Measurements from ENCODE around the gene AJM1. TPM values are rescaled to one million over a fixed set of nuclear protein-coding genes. Genes with fewer than 3 reads are reported as not detected.

The AJM1 gene
- total and polyA plus RNA-seq, 4 experiments from 2014 or later: 0.05 to 2.8 (median 2.4) TPM; not detected in 1

DNA sequence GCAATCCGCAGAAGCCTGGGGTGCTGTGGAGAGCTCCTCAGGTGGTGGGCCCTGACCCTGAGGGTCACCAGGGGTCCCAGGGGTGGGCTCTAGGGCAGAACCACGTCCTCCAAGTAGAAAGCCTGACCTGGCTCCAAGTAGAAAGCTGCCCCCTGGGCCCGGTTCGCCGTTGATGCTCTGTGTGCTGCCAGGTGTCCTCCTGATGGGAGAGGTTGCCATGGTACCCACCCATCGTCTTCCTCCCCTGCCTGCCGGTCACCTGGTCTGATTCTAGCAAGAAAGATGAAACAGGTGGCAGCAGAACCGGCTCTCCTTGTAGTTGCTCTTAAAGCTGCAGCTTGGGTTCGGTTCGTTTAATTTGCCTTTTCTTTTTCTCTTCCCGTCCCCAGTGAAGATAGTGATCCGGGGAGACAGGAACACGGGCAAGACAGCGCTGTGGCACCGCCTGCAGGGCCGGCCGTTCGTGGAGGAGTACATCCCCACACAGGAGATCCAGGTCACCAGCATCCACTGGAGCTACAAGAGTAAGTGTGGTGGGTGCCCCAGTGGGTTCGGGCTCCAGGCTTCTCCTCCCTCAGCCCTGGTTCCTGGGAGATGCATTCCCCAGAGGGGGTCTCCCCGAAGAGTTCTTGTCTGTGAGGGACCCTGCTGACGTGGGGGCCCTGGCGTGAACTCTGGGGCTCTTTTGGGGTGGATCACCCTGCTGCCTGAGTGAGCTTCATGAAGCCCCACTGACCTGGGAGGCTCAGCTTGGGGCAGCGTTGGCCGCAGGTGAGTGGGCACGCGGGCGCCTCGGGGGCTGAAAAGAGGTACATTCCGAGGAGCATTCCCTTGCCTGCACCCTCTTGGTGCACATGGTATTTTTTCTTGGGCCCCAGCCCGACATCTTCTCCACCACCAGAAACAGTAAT lies 18.9 kb upstream of the AJM1 start:
- Histone ChIP-seq H3K4me1 (ENCODE audit: insufficient read depth, low read length) (no peaks in the 10 kb centered on the region), H3K27ac (ENCODE audit: low read depth, low read length) (no peak overlapping the region), H3K36me3 (ENCODE audit: insufficient read depth, low read length) (no peaks in the 10 kb centered on the region), H3K9me3 (ENCODE audit: control insufficient read depth in 1 of 2, low read length in 2 of 2) (no peaks in the 10 kb centered on the region), H3K4me3 (ENCODE audit: low read length in 2 of 2) (no peak overlapping the region), H3K27me3 (ENCODE audit: insufficient read depth, low read length) (no peaks in the 10 kb centered on the region)
- peaks cover 0 to 12% (median 4%) of the 10 kb centered on the region in 4 donors for H3K4me1 Mint-ChIP-seq
- CTCF ChIA-PET (ENCODE audit: partially characterized antibody): interaction anchor here (0.6 to 1.3 kb wide), 2 partner anchors 89 to 212 kb away, joined by 3 read pairs; no protein-coding TSS in a partner anchor
- no peaks in the 10 kb centered on the region for H3K9me3 Mint-ChIP-seq
- peaks cover 3 to 9% of the 10 kb centered on the region in 2 donors for H3K36me3 Mint-ChIP-seq
- peak in 1 of 5 donors; percentile 21 for DNase-seq
- POLR2A ChIA-PET (ENCODE audit: partially characterized antibody): interaction anchor here (1.0 to 1.3 kb wide), 3 partner anchors 11 to 16 kb away, joined by 3 to 4 read pairs (median 3); partner anchors contain the start of gene RABL6
- intact Hi-C loops (cut with micrococcal nuclease): no loop called here
- H3K27me3 Mint-ChIP-seq: no peaks in the 10 kb centered on the region
- H3K27ac Mint-ChIP-seq: no peak overlapping the region
- no peak overlapping the region for H3K4me3 Mint-ChIP-seq

DNA sequence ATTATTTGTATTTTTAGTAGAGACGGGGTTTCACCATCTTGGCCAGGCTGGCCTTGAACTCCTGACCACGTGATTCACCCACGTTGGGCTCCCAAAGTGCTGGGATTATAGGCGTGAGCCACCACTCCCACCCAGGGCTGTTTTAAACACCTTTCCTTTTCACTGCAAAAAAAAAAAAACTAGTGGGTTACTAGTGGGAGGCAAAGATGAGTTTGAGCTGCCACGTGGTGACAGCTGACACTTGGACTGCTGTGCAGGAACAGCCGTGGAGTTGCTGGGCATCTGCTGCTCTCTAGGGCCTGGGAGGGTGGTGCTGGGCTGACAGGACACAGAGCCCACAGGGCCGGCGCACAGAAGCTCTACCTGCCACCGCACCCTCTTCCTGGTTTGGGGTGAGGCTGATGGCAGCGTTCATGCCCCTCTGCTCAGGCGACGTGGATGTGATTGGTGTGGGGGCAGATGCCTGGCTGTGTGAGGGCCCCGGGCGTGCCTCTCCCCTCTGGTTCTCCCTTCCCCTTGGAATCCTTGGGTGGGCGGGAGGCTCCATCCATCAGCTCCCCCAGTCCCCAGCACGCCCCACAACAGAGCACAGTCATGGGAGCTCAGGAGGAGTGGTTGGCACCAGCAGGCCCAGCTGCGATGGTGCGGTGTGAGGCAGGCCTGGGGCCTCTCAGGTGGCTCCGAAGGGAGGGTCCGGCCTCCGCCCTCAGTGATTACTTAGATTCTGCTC lies 17.6 kb upstream of the AJM1 start:
- Mint-ChIP-seq H3K4me3 (peak overlapping the region in 1 of 8 donors; percentile 10), H3K9me3 (no peaks in the 10 kb centered on the region), H3K27ac (no peak overlapping the region), H3K27me3 (no peaks in the 10 kb centered on the region), H3K36me3 (peaks cover 3 to 15% of the 10 kb centered on the region in 2 donors), H3K4me1 (peaks cover 0 to 8% (median 2%) of the 10 kb centered on the region in 4 donors)
- no peak overlapping the region for H3K27ac ChIP-seq (ENCODE audit: low read depth, low read length)
- no peaks in the 10 kb centered on the region for H3K4me1 ChIP-seq (ENCODE audit: insufficient read depth, low read length)
- H3K4me3 ChIP-seq (ENCODE audit: low read length in 2 of 2): no peak overlapping the region
- no peaks in the 10 kb centered on the region for H3K27me3 ChIP-seq (ENCODE audit: insufficient read depth, low read length)
- ChIA-PET POLR2A (ENCODE audit: partially characterized antibody) (interaction anchor here (1.3 kb wide), 1 partner anchor 17 kb away, joined by 4 read pairs; the partner anchor contains the start of gene RABL6), CTCF (ENCODE audit: partially characterized antibody) (no interaction called here)
- intact Hi-C loops (cut with micrococcal nuclease): no loop called here
- H3K9me3 ChIP-seq (ENCODE audit: control insufficient read depth in 1 of 2, low read length in 2 of 2): no peaks in the 10 kb centered on the region
- peaks cover 7% of the 10 kb centered on the region for H3K36me3 ChIP-seq (ENCODE audit: insufficient read depth, low read length)
- peak in 1 of 5 donors; percentile 16 for DNase-seq

DNA sequence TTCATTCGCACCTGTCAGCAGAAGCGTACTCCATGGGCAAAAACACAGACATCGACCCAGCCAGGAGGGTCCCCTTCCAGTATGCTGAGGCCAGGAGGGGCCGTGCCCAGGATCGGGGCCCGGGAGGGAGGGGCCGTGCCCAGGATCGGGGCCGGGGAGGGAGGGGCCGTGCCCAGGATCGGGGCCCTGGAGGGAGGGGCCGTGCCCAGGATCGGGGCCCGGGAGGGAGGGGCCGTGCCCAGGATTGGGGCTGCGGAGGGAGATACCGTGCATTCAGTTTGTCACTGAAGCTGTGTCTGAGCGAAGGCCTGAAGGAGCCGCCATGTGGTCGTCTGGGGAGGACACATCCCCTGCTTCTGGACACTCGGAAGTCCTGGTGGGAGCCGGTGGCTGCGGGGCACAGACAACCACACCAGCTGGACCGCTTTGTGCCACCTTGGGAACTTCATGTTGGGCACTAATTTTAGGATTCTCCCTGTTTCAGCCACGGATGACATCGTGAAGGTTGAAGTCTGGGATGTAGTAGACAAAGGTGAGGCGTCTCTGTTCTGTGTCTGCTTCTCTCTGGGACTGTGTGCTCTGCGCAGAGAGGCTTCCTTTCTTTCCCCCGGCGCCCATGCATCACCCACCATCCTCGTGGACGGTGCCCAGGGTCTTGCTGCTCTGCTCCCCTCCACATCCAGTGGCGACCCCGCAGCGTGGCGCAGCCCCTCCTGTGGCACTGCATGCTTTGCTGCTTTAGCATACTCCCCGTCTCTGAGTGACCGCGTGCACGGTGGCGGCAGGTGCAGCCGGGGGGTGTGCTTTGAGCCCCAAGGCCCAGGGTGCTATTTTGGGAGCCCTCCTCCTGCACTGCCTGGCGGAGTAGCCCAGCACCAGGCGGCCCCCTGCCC lies 16.7 kb upstream of the AJM1 start:
- H3K4me3 ChIP-seq (ENCODE audit: low read length in 2 of 2): no peak overlapping the region
- Mint-ChIP-seq H3K36me3 (peaks cover 3 to 17% of the 10 kb centered on the region in 2 donors), H3K27me3 (no peaks in the 10 kb centered on the region), H3K4me1 (peaks cover 0 to 6% (median 2%) of the 10 kb centered on the region in 4 donors), H3K9me3 (no peaks in the 10 kb centered on the region), H3K4me3 (no peak overlapping the region), H3K27ac (no peak overlapping the region)
- POLR2A ChIA-PET (ENCODE audit: partially characterized antibody): no interaction called here
- intact Hi-C loops (cut with micrococcal nuclease): no loop called here
- H3K4me1 ChIP-seq (ENCODE audit: insufficient read depth, low read length): no peaks in the 10 kb centered on the region
- CTCF ChIA-PET (ENCODE audit: partially characterized antibody): no interaction called here
- H3K27ac ChIP-seq (ENCODE audit: low read depth, low read length): no peak overlapping the region
- no peaks in the 10 kb centered on the region for H3K9me3 ChIP-seq (ENCODE audit: control insufficient read depth in 1 of 2, low read length in 2 of 2)
- peak in 1 of 5 donors; percentile 35 for DNase-seq
- no peaks in the 10 kb centered on the region for H3K27me3 ChIP-seq (ENCODE audit: insufficient read depth, low read length)
- H3K36me3 ChIP-seq (ENCODE audit: insufficient read depth, low read length): peaks cover 14% of the 10 kb centered on the region

DNA sequence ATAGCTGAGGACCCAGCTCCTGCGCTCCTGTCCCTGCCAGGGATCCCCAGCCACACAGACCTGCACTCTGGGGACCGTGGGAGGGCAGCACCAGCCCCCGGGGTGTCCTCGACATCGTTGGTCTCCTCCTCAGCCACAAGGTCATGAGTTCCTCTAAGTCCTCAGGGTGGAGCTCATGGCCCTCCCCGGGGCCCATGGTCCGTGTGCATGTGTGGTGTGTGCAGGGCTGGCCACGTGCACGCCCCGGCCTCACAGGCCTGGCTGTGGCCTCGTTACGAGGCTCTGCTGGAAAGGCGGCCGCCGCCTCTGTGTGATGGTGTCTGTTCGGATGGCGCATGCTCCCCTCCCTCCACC lies 16.1 kb upstream of the AJM1 start:
- Mint-ChIP-seq H3K27ac (no peak overlapping the region), H3K9me3 (no peaks in the 10 kb centered on the region), H3K4me3 (no peak overlapping the region), H3K36me3 (peaks cover 3 to 20% of the 10 kb centered on the region in 2 donors), H3K4me1 (no peaks in the 10 kb centered on the region), H3K27me3 (no peaks in the 10 kb centered on the region)
- ChIA-PET CTCF (ENCODE audit: partially characterized antibody) (no interaction called here), POLR2A (ENCODE audit: partially characterized antibody) (no interaction called here)
- Histone ChIP-seq H3K9me3 (ENCODE audit: control insufficient read depth in 1 of 2, low read length in 2 of 2) (no peaks in the 10 kb centered on the region), H3K4me3 (ENCODE audit: low read length in 2 of 2) (no peak overlapping the region), H3K4me1 (ENCODE audit: insufficient read depth, low read length) (no peaks in the 10 kb centered on the region), H3K27ac (ENCODE audit: low read depth, low read length) (no peak overlapping the region), H3K27me3 (ENCODE audit: insufficient read depth, low read length) (no peaks in the 10 kb centered on the region), H3K36me3 (ENCODE audit: insufficient read depth, low read length) (peaks cover 14% of the 10 kb centered on the region)
- DNase-seq: peak in 1 of 5 donors; percentile 12
- intact Hi-C loops (cut with micrococcal nuclease): no loop called here

DNA sequence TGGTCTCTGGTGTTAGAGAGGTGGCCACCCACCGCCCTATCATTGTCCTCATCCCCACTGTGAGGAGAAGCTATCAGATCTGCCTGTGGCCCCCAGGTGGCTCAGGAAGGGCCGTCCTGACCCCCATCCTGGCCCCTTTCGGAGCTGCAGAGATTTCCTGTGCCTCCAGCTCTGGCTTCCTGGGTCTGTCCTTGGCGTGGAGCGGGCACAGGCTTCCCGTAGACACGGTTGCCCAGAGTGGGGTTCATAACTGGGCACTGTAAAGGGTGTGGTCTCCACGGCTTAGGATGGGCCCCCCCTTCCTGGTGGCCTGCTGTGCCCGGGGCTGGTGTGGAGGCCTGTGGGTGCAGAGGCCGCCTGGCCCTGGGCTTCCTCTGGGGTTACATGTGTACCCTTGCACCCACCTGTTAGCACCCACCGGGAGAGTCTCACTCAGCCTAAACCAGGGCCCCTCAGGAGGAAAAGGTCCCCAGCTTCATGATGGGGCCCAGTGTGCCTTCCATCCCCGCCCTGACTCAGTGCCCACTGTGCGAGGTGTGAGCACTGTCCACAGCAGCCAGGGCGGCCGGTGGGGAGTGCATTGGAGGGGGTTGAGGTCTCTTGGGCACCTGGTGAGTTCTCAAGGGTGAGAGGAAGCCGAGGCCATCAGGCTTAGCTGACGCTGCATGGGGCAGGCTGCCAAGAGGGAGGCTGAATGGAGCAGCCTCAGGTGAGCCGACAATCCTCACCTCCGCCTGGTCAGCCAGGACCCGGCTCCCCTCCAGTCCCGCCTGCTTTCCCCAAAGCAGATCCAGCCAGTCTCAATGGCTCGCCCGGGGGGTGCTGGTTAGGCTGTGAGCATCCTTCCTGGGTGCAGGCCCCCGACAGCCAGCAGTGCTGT lies 15.3 kb upstream of the AJM1 start:
- no peak overlapping the region for H3K4me3 Mint-ChIP-seq
- ChIA-PET POLR2A (ENCODE audit: partially characterized antibody) (no interaction called here), CTCF (ENCODE audit: partially characterized antibody) (no interaction called here)
- Histone ChIP-seq H3K36me3 (ENCODE audit: insufficient read depth, low read length) (peaks cover 15% of the 10 kb centered on the region), H3K4me3 (ENCODE audit: low read length in 2 of 2) (no peak overlapping the region), H3K4me1 (ENCODE audit: insufficient read depth, low read length) (no peaks in the 10 kb centered on the region), H3K27me3 (ENCODE audit: insufficient read depth, low read length) (no peaks in the 10 kb centered on the region), H3K27ac (ENCODE audit: low read depth, low read length) (no peak overlapping the region), H3K9me3 (ENCODE audit: control insufficient read depth in 1 of 2, low read length in 2 of 2) (no peaks in the 10 kb centered on the region)
- H3K4me1 Mint-ChIP-seq: no peaks in the 10 kb centered on the region
- H3K9me3 Mint-ChIP-seq: no peaks in the 10 kb centered on the region
- H3K36me3 Mint-ChIP-seq: peaks cover 3 to 22% of the 10 kb centered on the region in 2 donors
- no peak overlapping the region for H3K27ac Mint-ChIP-seq
- DNase-seq: peak in 1 of 5 donors; percentile 22
- no peaks in the 10 kb centered on the region for H3K27me3 Mint-ChIP-seq
- intact Hi-C loops (cut with micrococcal nuclease): no loop called here

DNA sequence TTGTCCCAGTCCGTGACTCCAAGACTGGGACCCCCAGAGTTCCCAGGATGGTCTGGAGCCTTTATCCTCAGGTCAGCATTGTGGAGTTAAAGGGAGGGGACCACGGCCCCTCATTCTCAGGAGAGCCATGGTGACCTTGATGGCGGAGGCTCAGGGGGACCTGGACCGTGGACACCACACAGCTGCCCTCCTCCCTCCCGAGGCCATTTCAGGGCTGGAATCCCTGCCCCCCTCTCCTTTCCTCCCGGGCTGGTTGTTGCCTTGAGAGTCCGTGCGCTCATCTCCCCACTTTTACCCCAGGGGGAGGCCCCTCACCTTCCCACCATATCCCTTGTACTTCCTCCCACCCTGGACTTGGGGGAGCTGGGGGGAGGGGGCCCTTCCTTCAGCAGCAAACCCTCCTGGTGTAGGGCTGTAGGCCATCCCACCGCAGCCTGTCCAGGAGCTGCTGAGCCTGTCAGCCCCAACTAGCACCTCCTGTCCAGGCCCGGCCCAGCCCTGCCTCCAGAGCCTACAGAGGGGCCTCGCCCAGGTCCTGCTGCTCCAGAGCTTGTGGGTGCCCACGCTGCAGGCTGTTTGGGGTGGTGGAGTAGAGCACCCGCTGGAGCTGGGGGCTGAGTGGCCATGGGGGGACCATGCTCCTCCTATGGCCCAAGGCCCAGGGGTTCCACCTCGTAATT lies 14.3 kb upstream of the AJM1 start:
- peaks cover 18% of the 10 kb centered on the region for H3K36me3 ChIP-seq (ENCODE audit: insufficient read depth, low read length)
- ChIA-PET CTCF (ENCODE audit: partially characterized antibody) (no interaction called here), POLR2A (ENCODE audit: partially characterized antibody) (no interaction called here)
- DNase-seq: peak in 1 of 5 donors; percentile 24
- no peaks in the 10 kb centered on the region for H3K27me3 Mint-ChIP-seq
- no peaks in the 10 kb centered on the region for H3K4me1 Mint-ChIP-seq
- H3K4me1 ChIP-seq (ENCODE audit: insufficient read depth, low read length): no peaks in the 10 kb centered on the region
- intact Hi-C loops (cut with micrococcal nuclease): no loop called here
- no peaks in the 10 kb centered on the region for H3K9me3 ChIP-seq (ENCODE audit: control insufficient read depth in 1 of 2, low read length in 2 of 2)
- no peak overlapping the region for H3K4me3 ChIP-seq (ENCODE audit: low read length in 2 of 2)
- no peak overlapping the region for H3K27ac Mint-ChIP-seq
- no peaks in the 10 kb centered on the region for H3K27me3 ChIP-seq (ENCODE audit: insufficient read depth, low read length)
- H3K4me3 Mint-ChIP-seq: no peak overlapping the region
- peaks cover 8 to 27% of the 10 kb centered on the region in 2 donors for H3K36me3 Mint-ChIP-seq
- H3K9me3 Mint-ChIP-seq: no peaks in the 10 kb centered on the region
- no peak overlapping the region for H3K27ac ChIP-seq (ENCODE audit: low read depth, low read length)

All from CD4-positive, alpha-beta memory T cell (primary cell).